GM19035 (cell line): ENCODE results near the gene GPRIN1.

Experiments used
- ATAC-seq: cut with Tn5 transposase; IDR thresholded peaks from one replicate; pipeline ENCODE4 v1.9.1; 2021; ENCODE audit not compliant: unreplicated experiment

GPRIN1 gene

DNA sequence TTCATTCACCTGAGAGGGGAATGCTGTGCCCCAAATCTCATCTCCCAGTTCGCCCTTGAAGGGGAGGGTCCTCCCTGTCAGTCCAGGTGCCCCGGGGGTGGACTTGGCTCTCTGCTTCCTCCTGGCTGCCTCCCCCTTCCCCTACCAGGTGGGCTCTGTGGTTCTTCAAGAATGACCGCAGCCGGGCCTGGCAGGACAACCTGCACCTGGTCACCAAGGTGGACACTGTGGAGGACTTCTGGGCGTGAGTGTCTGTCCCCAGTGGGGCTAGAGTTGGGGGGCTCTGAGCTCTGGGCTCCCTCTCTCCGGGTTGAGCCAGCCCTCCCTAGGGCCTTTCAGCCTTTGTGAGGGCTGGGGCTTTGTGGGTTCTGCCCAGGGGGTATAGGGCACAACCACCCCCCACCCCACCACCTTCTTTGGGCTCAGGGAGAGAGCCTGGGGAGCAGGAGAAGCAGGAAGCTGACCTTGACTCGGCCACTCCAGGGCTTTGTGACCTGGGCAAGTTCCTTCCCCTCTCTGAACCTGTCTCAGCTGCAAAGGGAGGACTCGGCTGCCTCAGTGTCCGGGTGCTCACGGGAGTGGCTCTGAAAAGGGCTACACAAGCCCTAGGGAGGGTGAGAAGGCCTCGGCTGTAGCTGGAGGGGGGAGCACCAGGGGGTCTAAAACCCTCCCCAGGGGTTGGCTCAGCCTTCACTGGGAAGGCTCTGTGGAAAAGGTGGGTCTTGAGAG is 33.7 kb upstream of the GPRIN1 start:
- ATAC-seq, result no peak

DNA sequence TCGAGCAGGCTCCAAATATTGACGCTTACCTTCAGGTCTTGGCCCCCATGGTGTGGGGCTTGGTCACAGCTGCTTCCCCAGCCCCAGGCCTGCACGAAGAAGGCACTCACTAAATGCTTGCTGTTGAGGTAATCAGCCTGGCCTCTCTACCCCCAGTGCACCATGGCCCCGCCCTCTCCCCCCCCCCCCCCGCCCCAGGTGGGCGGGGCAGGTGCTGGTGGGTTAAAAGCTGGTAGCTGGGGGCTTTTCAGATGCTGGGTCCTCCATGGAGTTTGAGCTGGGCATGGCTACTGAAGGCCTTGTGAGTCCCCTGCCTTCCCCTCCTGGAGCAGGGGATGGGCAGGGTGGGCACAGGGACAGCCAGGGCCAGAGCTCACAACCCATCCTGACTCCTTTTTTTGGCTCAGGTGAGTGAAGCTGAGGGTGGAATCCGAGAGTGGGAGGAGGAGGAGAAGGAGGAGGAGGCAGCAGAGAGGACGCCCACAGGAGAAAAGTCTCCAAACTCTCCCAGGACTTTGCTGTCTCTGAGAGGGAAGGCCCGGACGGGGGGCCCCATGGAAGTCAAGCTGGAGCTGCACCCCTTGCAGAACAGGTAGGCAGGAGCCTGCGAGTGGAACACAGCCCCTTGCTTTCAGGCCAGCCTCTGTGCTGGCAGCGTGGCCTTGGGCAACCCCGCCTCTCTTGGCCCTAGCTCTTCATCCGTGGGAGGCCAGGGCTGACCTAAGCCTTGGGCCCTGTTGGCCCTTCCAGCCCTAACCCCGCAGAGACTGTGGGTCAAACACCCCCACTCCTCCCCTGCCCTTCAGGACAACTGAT is 32.9 kb upstream of the GPRIN1 start:
- no peak for ATAC-seq

DNA sequence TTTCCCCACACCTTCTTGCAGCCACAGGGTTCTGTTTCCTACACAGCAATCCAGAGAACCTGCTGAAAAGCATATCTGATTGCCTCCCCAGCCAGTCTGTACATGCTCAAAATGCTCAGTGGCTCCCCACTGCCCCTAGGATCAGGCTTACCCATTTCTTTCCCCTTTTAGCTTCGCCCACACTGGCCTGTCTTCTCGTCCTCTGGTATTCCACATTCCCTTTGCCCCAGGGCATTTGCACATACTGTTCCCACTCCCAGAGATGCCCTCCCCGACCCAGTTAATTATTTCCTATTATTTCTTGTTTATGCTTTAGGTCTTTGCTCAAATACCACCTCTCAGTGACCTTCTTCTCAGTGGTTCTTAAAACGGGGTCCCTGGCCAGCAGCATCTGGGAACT is 30.7 kb upstream of the GPRIN1 start:
- no peak for ATAC-seq

DNA sequence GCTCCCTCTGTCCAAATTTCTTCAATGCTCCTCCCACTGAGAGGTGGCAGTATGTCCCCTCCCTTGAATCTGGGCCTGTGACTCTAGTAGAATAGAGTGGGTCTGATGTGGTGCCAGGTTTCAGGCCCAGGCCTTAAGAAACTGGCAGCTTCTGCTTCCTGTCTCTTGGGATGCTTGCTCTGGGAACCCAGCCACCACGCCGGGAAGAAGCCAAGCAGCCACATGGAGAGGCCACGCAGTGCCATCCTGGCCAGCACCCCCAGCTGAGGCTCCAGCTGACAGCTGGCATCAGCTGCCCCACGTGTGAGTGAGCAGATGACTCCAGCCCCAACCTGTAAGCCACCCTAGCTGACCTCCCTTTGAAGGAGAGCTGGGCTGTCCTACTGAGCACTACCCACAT is 30.0 kb upstream of the GPRIN1 start:
- no peak for ATAC-seq

DNA sequence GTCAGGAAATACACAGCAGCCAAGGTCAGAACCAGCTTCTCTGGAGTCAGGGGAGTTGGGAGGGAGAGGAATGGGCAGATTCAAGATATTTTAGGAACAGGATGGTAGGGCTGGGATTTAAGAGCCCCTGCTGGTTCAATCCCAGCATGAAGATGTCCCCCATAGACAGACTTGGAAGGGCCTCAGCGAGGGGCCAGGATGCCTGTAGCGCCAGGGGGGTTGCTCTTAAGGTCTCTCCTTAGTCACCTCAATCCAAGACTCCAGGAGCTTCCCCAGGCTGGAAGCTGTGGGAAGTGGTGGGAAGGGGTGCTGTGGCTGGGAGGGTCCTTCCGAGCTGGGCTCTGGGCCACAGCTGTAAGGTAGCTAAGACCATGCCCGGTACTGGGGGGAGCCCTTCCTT is 29.3 kb upstream of the GPRIN1 start:
- no peak for ATAC-seq

DNA sequence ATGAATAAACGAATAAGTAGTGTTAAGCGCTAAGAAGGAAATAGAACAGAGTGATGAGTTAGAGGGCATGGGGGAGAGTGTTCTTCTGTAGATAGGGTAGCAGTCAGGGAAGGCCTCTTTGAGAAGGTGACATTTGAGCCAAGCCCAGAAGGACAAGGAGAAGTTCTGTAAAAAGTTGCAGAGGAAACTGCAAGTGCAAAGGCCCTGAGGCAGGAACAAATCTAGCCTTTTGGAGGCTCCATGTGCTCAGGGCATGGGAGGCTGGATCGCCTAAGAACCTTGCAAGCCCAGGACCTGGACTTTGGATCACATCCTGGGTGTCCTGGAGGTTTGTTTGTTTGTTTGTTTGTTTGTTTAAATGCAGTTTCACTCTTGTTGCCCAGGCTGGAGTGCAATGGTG is 28.5 kb upstream of the GPRIN1 start:
- ATAC-seq, result no peak

DNA sequence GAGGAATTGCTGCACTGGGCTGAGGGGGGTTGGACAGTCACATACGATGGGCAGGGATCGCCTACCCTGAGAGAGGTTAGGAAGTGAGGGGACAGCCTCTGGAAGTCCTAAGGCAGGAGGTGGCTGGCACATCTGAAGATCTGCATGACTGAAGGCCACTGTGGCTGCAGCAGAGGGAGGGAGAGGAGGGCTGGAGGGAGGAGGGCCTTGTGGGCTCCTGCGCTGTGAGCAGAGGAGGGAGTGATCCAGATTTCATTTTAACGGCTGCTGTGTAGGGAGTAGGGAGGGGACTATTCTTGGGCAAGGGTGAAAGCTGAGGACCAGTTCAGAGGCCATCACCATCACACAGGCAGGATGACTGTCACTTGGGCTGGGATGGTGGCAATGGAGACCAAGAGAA is 27.6 kb upstream of the GPRIN1 start:
- ATAC-seq, result no peak

DNA sequence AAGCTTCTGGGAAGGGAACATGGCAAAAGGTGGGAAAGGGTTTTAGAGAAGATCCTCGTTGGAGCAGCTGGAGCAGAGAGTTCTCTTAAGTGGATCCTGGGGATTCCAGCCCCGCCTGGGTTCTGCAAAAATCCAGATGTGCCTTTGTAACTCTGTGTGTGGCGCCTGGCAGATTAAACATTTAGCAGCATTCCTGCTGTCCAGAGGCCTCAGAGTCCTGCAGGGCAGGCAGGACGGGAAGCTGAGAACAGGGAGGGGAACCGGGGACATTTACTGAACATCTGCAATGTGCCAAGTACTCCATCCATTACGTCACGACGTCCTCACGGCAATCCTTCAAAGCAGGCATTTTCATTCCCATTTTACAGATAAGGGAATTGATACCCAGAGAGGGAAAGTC is 26.5 kb upstream of the GPRIN1 start:
- no peak for ATAC-seq

DNA sequence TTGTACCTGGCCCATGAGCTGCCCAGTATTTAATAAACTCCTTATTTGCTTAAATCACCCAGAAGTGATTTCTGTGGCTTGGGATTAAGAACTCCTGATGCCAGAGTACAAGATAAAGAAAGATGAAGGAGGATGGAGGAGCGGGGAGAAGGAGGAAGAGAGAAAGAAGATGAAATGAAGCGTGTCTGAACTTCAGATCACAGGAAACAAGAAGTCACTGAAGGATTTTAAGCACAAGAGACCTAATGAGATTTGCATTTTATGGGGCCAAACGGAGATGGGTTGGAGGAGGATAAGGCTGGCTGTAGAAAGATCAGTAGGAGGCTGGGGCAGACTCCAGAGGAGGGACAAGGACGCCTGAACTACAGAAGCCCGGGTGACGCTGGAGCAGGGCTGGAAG is 23.6 kb upstream of the GPRIN1 start:
- no peak for ATAC-seq

DNA sequence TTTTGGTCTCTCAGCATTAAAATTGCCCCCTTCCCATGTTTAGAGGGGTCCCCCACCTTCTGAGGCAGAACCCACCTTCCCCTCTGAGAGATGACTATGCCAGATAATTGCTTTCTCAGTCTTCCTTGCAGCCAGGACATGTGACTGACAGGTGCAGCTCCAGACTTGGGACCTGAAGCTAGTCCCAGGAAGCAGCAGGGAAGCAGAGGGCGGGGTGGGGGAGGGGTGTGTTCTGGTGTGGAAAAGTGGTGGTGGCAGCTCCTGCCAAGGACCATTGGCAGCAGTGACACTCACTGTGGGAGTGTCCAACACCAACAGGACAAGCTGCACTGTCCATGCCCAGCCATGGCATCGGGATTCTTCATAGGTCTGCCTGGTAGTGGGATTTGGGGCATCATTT is 22.8 kb upstream of the GPRIN1 start:
- ATAC-seq, result no peak

DNA sequence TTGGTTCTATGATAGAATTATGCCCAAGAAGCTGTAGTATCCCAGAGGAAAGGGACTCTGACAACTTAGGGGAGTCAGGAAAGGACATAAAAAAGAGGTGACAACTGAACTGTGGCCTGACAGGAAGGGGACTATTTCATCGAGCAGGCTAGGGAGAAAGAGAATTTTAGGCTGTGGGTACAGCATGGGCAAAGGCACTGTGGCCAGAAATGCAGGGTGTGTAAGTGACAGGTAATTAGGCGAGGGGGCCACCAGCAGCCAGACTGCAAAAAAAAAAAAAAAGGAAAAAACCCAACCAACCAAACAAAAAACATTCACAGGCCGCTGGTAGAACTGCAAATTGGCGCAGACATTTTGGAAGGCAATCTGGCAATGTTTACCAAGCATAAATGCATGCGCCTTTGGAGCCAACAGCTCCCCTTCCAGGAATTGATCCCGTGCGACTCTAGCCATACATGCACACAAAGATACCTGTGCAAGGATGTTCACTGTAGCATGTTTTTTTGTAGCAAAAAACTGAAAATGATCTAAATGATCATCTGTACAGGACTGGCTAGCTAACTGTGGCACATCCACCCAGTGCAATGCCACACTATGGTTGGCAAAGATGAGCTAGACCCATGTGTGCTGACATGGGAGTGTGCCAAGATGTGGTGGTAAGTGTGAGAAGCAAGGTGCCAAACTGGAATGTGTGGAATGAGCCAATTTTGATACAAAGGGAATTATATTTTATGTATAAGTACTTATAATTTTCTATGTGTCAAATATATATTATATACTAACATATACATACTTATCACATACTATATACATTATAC is 21.6 kb upstream of the GPRIN1 start:
- no peak for ATAC-seq

DNA sequence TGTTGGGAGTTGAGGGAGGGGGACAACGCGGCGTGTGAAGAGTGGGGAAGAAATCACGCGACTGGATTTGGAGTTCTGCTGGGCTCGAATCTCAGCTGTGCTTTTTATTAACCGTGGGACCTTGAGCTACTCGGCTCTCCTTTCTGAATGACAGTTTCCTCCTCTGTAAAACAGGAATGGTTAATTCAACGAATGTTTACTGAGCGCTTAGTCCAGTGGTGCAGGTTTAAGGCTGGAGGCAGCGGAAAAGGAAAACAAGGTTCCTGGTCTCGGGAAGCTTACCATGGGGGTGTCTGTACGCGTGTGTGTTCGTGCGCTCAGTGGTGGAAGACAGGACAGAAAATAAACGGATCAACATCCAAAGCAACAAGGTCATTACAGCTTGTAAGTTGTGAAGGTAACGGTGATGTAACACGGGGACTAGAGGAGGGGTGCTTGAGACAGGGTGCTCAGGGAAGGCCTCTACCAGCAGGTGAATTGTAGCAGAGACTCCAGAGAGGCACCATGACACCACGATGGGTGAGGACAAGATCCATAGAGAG is 20.8 kb upstream of the GPRIN1 start:
- ATAC-seq, result no peak

DNA sequence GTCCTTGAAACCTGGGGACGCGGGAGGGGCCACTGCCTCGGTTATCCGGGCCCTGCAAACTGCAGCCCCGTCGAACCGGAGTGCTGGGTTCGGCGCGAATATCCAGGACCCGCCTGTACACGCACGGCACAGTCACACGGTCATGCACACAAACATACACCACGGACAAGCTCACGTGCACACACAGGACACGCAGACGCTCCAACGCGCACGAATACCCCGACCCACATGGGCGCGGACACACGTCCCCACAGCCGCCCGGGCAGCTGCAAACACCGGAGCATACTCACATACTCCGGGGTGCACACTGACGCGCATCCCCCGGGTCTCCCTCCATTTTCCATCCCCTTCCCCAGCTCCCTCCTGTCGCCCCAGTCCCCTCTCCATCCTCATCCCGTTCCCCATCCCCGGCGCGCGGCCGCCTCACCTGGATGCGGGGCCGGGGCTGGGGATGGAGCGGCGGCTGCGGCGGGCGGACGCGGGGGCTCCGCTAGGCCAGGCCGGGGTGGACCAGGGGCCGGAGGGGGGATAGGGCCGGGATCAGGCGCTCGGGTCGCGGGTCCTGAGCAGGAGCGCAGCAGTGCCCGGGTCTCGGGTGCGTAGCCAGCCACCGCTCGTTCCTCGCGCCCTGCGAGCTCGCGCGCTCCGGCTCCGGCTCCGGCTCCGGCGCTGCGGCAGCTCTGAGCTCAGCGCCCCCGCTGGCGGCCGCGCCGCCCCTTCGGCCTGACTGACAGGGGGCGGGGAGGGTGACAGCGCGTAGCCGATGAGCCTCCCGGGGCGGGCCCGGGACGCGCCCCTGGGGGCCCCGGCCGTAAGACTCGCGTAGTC is 20.1 kb upstream of the GPRIN1 start, which contains the start of the genes EIF4E1B and SNCB:
Gene EIF4E1B (plus strand): TSS at position 823 of the 828 bp plus-strand sequence. CDS start 12,113 bp downstream, outside the sequence.
Gene SNCB (minus strand): TSS at position 682 of the 828 bp plus-strand sequence. CDS start 880 bp downstream, outside the sequence.
- ATAC-seq, result peak; percentile 64

DNA sequence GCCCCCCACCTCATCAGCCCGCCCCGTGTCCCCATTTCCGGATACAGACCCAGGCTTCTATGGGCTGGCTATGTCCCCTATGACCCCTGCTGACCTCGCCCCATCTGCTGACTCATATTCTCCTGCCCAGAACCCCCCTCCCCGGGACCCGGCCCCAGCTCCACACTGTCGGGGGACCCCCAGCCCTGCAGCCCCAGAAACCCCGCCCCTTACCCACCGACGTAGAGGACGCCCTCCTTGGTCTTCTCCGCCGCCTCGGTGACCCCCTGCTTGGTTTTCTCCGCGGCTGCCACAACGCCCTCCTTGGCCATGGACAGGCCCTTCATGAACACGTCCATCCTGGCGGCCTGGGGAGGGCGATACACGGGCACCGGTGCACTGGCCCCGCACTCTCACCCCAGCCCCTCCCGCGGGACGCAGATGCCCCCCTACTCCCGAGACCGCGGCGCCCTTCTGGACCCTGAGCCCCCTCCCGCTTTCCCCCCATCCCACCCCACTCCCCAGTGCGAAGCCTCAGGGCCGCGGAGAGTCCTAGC is 19.4 kb upstream of the GPRIN1 start:
- ATAC-seq, result no peak

DNA sequence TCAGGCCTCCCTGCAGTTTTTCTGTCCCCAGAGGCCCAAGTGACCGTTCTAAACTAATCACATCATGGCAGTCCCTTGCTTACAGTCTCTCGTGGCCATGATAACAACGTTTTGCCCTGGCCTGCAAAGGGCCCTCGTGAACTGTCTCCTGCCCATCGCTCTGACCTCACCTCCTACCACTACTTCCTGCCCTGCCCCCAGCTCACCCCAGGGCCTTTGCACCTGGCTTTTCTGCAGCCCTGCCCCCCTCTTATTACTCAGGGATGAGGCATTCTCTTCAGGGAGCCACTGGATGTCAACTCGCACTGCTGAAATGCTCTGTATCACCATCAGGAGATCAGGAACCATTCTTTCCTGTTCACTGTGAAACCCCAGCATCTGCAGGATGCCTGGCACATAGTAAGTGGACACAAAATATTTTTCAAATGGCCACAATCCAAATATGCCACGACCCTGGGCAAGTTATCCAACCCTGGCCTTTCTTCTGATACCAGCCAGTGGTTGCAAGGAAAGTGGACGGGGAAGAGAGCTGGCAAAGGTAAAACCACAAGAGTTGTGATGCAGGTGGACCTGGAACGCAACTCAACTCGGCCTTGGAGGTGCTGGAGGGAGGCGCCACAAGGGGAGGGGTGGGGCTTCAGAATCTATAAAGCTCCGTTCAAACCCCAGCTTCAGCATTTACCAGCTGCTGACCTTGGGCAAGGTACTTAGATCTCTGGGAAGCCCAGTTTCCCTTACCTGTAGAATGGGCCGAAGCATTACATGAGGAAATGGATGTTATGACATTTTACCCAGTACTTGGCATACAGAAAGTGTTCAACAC is 18.7 kb upstream of the GPRIN1 start:
- ATAC-seq, result no peak

DNA sequence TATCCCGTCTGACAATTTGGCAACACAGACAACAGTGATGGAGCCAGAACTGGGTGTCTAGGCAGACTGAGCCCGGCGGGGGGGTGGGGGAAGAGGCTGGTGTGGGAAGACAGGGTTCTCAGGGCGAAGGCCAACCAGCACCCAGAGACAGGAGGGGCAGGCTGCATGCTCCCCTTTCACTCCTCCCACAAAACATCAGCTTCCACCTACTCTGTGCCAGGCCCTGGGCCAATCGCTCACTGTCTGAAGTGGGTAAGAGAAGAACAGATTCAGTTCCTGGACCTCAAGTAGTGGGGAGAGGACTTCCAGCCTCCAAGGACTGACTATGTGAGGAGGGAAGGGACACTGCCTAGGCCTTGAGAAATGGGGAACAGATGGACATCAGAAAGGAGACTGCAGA is 17.6 kb upstream of the GPRIN1 start:
- ATAC-seq, result no peak

DNA sequence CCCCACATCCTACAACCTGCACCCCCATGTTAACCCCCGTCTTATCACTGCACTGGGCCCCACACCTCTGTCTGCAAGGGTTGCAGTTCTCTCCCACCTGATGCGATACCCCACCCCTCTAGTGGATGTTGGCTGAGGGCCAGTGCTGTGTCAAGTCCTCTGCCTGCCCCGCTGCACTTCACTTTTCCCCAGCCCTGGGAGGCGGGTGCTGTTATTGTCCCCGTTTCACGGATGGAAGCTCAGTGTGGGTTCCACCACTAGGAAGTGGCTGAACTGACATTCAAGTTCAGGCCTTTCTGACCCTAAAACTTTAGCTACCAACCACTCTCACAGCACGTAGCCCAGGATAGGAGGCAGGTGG is 16.9 kb upstream of the GPRIN1 start:
- no peak for ATAC-seq

DNA sequence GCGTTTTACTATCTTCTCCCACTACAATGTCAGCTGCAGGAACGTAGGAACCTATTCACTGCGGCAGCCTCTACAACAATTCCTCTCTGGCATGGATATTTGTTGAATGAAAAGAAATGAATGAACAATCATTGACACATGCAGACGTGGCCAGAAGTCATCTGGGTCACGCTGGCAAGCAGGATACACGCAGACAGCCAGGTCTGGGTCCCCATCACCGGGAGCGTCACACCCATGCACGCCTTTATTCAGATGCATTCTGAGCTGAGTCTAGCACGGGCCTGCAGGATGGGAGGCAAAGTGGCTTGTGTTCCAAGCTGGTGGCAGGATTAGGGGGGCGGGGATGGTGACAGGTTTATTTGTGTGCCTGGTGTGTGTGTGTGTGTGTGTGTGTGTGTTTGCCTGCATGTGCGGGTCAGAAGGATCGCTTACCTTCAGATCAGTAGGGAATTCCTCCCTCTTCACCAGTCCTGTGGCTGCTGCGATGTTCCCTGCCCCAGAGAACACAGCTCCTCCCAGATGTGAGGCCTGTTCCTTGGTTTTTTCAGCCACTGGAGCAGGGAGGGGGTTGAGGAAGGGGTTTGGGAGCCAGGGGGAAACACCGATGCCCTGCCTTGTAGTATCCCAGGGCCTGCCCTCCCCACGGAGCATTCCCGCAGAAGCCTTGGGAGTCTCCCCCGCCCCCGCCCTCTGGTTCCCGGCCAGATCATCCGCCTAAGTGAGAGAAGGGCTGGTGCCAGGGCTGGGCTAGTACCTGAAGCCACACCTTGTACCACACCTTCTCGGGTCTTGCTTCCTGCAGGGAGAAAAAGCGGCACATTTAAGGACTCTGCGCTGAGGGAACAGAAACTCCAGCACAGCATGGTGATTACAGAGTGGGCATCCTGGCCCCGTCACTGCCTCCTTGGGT is 16.3 kb upstream of the GPRIN1 start:
- ATAC-seq, result no peak
